Mesendoderm (in vitro differentiated cells): ENCODE measurements around the gene CFL1.

Experiments
- DNase-seq: peaks from one replicate; pipeline ENCODE4 v3.0.0; 2013
- H2AK5ac ChIP-seq: 2 replicates; pipeline ENCODE4 v1.6.1; 2013; ENCODE audit warnings: low read length, inconsistent platforms
- H2BK120ac ChIP-seq: 2 replicates; pipeline ENCODE4 v1.6.1; 2013; ENCODE audit warnings: low read depth, mild to moderate bottlenecking, low read length, moderate library complexity, mixed read lengths
- H2BK15ac ChIP-seq: replicated peaks from 2 replicates; pipeline ENCODE4 v1.6.1; 2013; ENCODE audit warnings: low read depth, mild to moderate bottlenecking, moderate library complexity
- H2BK5ac ChIP-seq: 2 replicates; pipeline ENCODE4 v1.6.1; 2013; ENCODE audit warnings: low read length, inconsistent platforms
- H3K18ac ChIP-seq: 2 replicates; pipeline ENCODE4 v1.6.1; 2013; ENCODE audit warnings: mild to moderate bottlenecking, low read length, mixed read lengths
- H3K23ac ChIP-seq: one replicate; pipeline ENCODE4 v1.6.1; 2013; ENCODE audit warnings: low read length
- H3K27ac ChIP-seq: 2 replicates; pipeline ENCODE4 v1.5.1; 2013; ENCODE audit warnings: low read depth, mild to moderate bottlenecking, inconsistent platforms, low read length, moderate library complexity
- H3K27me3 ChIP-seq: 2 replicates; pipeline ENCODE4 v1.6.1; 2013; ENCODE audit warnings: low read length, control low read depth, mild to moderate bottlenecking, inconsistent platforms; ENCODE audit not compliant: insufficient read depth, poor library complexity
- H3K36me3 ChIP-seq: 2 replicates; pipeline ENCODE4 v1.6.1; 2013; ENCODE audit warnings: low read length, inconsistent platforms; ENCODE audit not compliant: control insufficient read depth, insufficient read depth
- H3K4ac ChIP-seq: one replicate; pipeline ENCODE4 v1.6.1; 2013; ENCODE audit warnings: low read depth, mild to moderate bottlenecking, low read length, moderate library complexity
- H3K4me1 ChIP-seq: 2 replicates; pipeline ENCODE4 v1.6.1; 2013; ENCODE audit warnings: low read depth, low read length, inconsistent platforms; ENCODE audit not compliant: control insufficient read depth
- H3K4me2 ChIP-seq: 2 replicates; pipeline ENCODE4 v1.6.1; 2013; ENCODE audit warnings: low read length
- H3K4me3 ChIP-seq: 2 replicates; pipeline ENCODE4 v1.5.1; 2013; ENCODE audit warnings: mild to moderate bottlenecking, low read length
- H3K56ac ChIP-seq: one replicate; pipeline ENCODE4 v1.6.1; 2013; ENCODE audit warnings: low read length
- H3K79me1 ChIP-seq: 2 replicates; pipeline ENCODE4 v1.6.1; 2013; ENCODE audit warnings: low read length, inconsistent platforms
- H3K79me2 ChIP-seq: 2 replicates; pipeline ENCODE4 v1.6.1; 2013; ENCODE audit warnings: mild to moderate bottlenecking, low read length; ENCODE audit not compliant: control insufficient read depth, insufficient read depth
- H3K9ac ChIP-seq: 2 replicates; pipeline ENCODE4 v1.6.1; 2013; ENCODE audit warnings: low read length, inconsistent platforms
- H4K5ac ChIP-seq: one replicate; pipeline ENCODE4 v1.6.1; 2013; ENCODE audit warnings: low read length
- H4K8ac ChIP-seq: one replicate; pipeline ENCODE4 v1.6.1; 2013; ENCODE audit warnings: low read depth, mild to moderate bottlenecking, control low read depth, low read length, moderate library complexity
- WGBS: extraction: QIAGEN DNeasy Blood & Tissue Kit; methylation state at CpG from one replicate; pipeline ENCODE4 v1.1.7; 2013; ENCODE audit warnings: low lambda C conversion rate, missing lambda C conversion rate; ENCODE audit not compliant: insufficient coverage; ENCODE audit errors: extremely low coverage; 5-methylcytosine and 5-hydroxymethylcytosine counted together

The CFL1 gene

DNA sequence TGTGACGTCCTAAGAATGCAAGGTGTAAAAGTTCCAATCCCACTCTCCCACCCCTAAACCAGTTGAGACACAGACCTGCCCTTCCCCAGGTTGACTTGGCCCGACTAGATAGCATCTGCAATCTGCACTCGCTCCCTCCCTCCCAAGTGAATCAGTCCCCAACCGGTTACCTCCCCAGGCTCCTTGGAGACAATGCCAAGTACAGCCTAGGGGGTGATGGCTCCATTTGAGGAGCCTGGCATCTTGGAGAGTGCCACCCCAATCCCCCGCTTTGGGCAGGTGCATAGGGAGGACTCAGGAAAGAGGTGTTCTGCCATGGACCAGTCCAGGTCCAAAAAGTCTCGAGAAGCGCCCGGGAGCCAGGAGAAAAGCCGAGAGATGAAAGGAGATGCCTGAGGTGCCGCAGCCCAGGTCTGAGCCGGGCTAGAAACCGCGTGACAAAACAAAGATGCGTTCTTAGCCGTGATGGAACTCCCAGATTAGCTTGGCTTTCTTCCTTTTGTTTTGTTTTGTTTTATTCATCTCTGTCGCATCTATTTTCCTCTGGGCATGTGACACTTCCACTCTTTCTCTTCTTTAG is 42.9 kb downstream of the CFL1 start:
- no peak overlapping the region for H2BK15ac ChIP-seq
- H2BK5ac ChIP-seq, result no peak overlapping the region
- no peak overlapping the region for H3K23ac ChIP-seq
- no peak overlapping the region for H4K8ac ChIP-seq
- H3K18ac ChIP-seq, result no peak overlapping the region
- H3K56ac ChIP-seq, result no peak overlapping the region
- H3K4me3 ChIP-seq, result no peak overlapping the region
- H3K36me3 ChIP-seq, result no peaks in the 10 kb centered on the region
- no peak overlapping the region for H4K5ac ChIP-seq
- no peak overlapping the region for H3K9ac ChIP-seq
- H3K4ac ChIP-seq, result no peak overlapping the region
- DNase-seq, result no peak
- H3K79me2 ChIP-seq, result no peaks in the 10 kb centered on the region
- no peaks in the 10 kb centered on the region for H3K27me3 ChIP-seq
- H2BK120ac ChIP-seq, result no peak overlapping the region
- no CpG with 5 or more reads among the region's 16 CpGs for WGBS
- no peaks in the 10 kb centered on the region for H3K4me1 ChIP-seq
- H3K4me2 ChIP-seq, result no peak overlapping the region
- H2AK5ac ChIP-seq, result no peak overlapping the region
- no peak overlapping the region for H3K27ac ChIP-seq
- H3K79me1 ChIP-seq, result no peaks in the 10 kb centered on the region

DNA sequence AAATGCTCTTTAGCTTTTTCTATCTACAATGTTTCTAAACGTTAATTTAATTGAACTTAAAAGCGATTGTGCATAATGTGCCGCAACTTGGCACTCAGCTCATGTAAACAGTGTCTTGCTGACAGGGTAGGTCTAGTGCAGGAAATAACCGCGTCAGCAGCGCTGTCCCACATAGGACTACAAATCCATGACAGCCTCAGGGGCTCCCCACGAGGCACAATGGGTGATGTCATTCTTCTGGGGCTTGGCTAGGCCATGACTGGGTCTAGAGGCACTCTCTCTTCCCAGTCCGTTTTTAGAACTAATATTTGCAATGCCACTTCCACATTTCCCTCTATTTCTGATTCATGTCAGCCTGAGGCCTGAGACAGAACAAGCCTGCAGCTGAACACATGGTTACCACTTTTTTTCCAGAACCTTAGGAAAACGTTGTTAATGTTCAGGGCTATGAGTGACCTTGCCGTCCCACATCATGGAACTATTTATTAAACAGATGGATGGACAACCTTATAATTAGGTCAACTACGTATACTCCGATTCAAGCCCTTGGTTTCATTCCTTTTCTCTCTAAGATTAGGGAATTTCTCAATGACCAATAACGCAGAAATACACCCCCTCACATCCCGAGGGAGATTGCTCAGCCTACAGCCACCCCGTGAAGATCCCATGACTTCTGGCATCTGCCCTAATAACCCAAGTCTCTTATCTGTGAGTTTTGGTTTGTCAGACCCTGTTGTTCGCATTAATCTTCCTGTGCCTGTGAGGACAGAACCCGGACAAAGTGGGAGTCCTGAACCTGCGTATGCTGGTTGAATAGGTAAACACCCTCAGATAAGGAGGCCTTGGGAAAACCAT is 43.6 kb downstream of the CFL1 start:
- Histone ChIP-seq H2AK5ac (no peak overlapping the region), H3K36me3 (no peaks in the 10 kb centered on the region), H3K79me2 (no peaks in the 10 kb centered on the region), H3K4me1 (no peaks in the 10 kb centered on the region), H3K27me3 (no peaks in the 10 kb centered on the region), H3K79me1 (no peaks in the 10 kb centered on the region), H3K23ac (no peak overlapping the region), H2BK120ac (no peak overlapping the region), H4K8ac (no peak overlapping the region), H4K5ac (no peak overlapping the region), H3K4me3 (no peak overlapping the region), H3K4ac (no peak overlapping the region), H3K56ac (no peak overlapping the region), H2BK5ac (no peak overlapping the region), H3K27ac (no peak overlapping the region), H3K4me2 (no peak overlapping the region), H2BK15ac (no peak overlapping the region), H3K18ac (no peak overlapping the region), H3K9ac (no peak overlapping the region)
- no CpG with 5 or more reads among the region's 18 CpGs for WGBS
- DNase-seq, result no peak

- H3K36me3 ChIP-seq, result no peaks in the 10 kb centered on the region
- H2AK5ac ChIP-seq, result no peak overlapping the region
- H4K5ac ChIP-seq, result no peak overlapping the region
- H4K8ac ChIP-seq, result no peak overlapping the region
- H3K4ac ChIP-seq, result no peak overlapping the region
- no peak overlapping the region for H2BK120ac ChIP-seq
- no peak overlapping the region for H2BK15ac ChIP-seq
- no peak overlapping the region for H3K9ac ChIP-seq
- H3K79me2 ChIP-seq, result no peaks in the 10 kb centered on the region
- H3K27ac ChIP-seq, result no peak overlapping the region
- H3K4me1 ChIP-seq, result no peaks in the 10 kb centered on the region
- no peak overlapping the region for H3K4me2 ChIP-seq
- H3K79me1 ChIP-seq, result no peaks in the 10 kb centered on the region
- H3K4me3 ChIP-seq, result no peak overlapping the region
- H3K56ac ChIP-seq, result no peak overlapping the region
- no peak for DNase-seq
- H3K18ac ChIP-seq, result no peak overlapping the region
- H2BK5ac ChIP-seq, result no peak overlapping the region
- no peak overlapping the region for H3K23ac ChIP-seq
- no CpG with 5 or more reads among the region's 19 CpGs for WGBS
- no peaks in the 10 kb centered on the region for H3K27me3 ChIP-seq
Observed at GRCh38 chr11:65811764-65812475, 46.1 kb downstream of the CFL1 start.

DNA sequence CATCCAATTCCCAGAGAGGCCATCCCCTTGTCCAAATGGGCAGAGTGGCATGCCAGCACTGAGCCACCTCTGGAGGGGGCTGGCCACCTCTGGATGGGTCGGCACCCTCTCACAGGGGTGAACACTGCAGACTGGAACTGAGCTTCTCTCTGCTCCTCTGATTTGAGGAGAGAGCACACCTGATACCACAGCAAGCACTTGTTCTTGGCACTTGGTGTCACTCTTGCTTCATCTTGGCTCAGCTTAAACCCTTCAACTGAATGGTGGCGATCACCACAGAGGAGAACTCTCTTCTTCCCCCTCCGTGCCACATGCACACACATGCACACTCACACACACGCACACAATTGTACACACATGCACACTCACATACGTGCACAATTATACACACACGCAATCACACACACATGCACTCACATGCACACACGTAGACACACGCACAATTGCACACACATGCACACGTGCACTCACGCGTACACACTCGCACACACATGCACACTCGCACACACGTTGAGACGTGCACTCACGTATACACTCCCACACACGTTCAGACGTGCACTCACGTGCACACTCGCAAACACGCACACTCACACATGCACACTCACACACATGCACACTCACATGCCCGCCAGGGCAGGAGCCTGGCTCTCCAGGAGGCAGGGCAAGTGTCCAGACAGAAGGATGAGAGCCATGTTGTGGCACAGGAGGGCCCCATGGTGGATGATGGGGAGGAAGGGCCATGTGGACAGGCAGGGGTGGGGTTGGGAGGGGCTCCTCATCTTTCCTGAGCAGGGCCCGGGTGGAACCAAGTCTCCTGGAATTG is 47.7 kb downstream of the CFL1 start:
- H3K9ac ChIP-seq, result no peak overlapping the region
- H3K27ac ChIP-seq, result no peak overlapping the region
- H2AK5ac ChIP-seq, result no peak overlapping the region
- H3K56ac ChIP-seq, result no peak overlapping the region
- H2BK5ac ChIP-seq, result no peak overlapping the region
- no peak overlapping the region for H3K18ac ChIP-seq
- no peaks in the 10 kb centered on the region for H3K79me2 ChIP-seq
- H4K8ac ChIP-seq, result no peak overlapping the region
- no peaks in the 10 kb centered on the region for H3K4me1 ChIP-seq
- no peaks in the 10 kb centered on the region for H3K27me3 ChIP-seq
- DNase-seq, result no peak
- H4K5ac ChIP-seq, result no peak overlapping the region
- WGBS, result no CpG with 5 or more reads among the region's 23 CpGs
- no peak overlapping the region for H3K4me3 ChIP-seq
- H3K23ac ChIP-seq, result no peak overlapping the region
- H3K4me2 ChIP-seq, result no peak overlapping the region
- no peak overlapping the region for H3K4ac ChIP-seq
- no peak overlapping the region for H2BK120ac ChIP-seq
- H2BK15ac ChIP-seq, result no peak overlapping the region
- no peaks in the 10 kb centered on the region for H3K79me1 ChIP-seq
- H3K36me3 ChIP-seq, result no peaks in the 10 kb centered on the region

GRCh38 chr11:65809496-65809895 is 48.5 kb downstream of the CFL1 start:
- no CpG with 5 or more reads among the region's 9 CpGs for WGBS

More at GRCh38 chr11:65809496-65809895, 48.5 kb downstream of the CFL1 start:
- DNase-seq, result no peak
- H3K36me3 ChIP-seq, result no peaks in the 10 kb centered on the region
- H3K79me2 ChIP-seq, result no peaks in the 10 kb centered on the region
- no peak overlapping the region for H3K9ac ChIP-seq
- H2BK15ac ChIP-seq, result no peak overlapping the region
- H3K27me3 ChIP-seq, result no peaks in the 10 kb centered on the region
- H4K8ac ChIP-seq, result no peak overlapping the region
- H3K56ac ChIP-seq, result no peak overlapping the region
- H3K4me2 ChIP-seq, result no peak overlapping the region
- H2BK5ac ChIP-seq, result no peak overlapping the region
- H3K4me1 ChIP-seq, result no peaks in the 10 kb centered on the region
- H3K4ac ChIP-seq, result no peak overlapping the region
- no peaks in the 10 kb centered on the region for H3K79me1 ChIP-seq
- no peak overlapping the region for H4K5ac ChIP-seq
- no peak overlapping the region for H3K18ac ChIP-seq
- no peak overlapping the region for H2AK5ac ChIP-seq
- H3K27ac ChIP-seq, result no peak overlapping the region
- no peak overlapping the region for H3K23ac ChIP-seq
- H3K4me3 ChIP-seq, result no peak overlapping the region
- H2BK120ac ChIP-seq, result no peak overlapping the region
